AG04450 (cell line): Measurements from ENCODE around the gene KCNJ4. TPM values are rescaled to one million over a fixed set of nuclear protein-coding genes. Genes with fewer than 3 reads are reported as not detected.
"Not testable (repeated sequence)": the region's sequence is repeated elsewhere in the genome, so short reads cannot be mapped to it uniquely, and the experiment has no call there.

ENCODE experiments used
- CTCF ChIA-PET: fragments of 300-600, 350-600 bp; formaldehyde crosslinking; extraction: SDS; loops from one replicate; lab custom pipeline; 2022; ENCODE audit warnings: antibody characterized with exemption, inconsistent platforms; lab: Charles Lee
- POLR2A ChIA-PET: fragments of 350-600 bp; formaldehyde crosslinking; extraction: SDS; loops from one replicate; lab custom pipeline; 2021; ENCODE audit warnings: antibody characterized with exemption, inconsistent platforms; lab: Yijun Ruan, JAX
- DNase-seq: peaks from one replicate; pipeline ENCODE4 v3.0.0-alpha.2; 2011; ENCODE audit warnings: low read depth, low spot score
- H3K27ac ChIP-seq: one replicate; pipeline ENCODE4 v1.5.1; 2012; ENCODE audit warnings: low read depth, low read length, control low read depth
- H3K27me3 ChIP-seq: one replicate; pipeline ENCODE4 v1.6.0; 2012; ENCODE audit warnings: low read length; ENCODE audit not compliant: control insufficient read depth, insufficient read depth
- H3K4me3 ChIP-seq: 2 replicates; pipeline ENCODE4 v1.5.1; 2011; ENCODE audit warnings: mild to moderate bottlenecking, low read depth, low read length, control low read depth
- H3K9me3 ChIP-seq: 2 replicates; pipeline ENCODE4 v1.5.1; 2012; ENCODE audit warnings: low read length; ENCODE audit not compliant: control insufficient read depth, insufficient read depth
- polyA plus RNA-seq: library from polyadenylated mRNA; depleted of rRNA; stranded (reverse); fragments of >200 nt; gene quantifications from 2 replicates; pipeline ENCODE4 v1.2.3, GENCODE V29; 2011; rRNA removed
- TF ChIP-seq, protein P1 (sequence below): IDR thresholded peaks from 2 replicates; pipeline ENCODE4 v1.5.1; 2011; ENCODE audit warnings: low read depth, low read length, control low read depth, inconsistent platforms

KCNJ4 gene
- polyA plus RNA-seq, 1 experiment: not detected

DNA sequence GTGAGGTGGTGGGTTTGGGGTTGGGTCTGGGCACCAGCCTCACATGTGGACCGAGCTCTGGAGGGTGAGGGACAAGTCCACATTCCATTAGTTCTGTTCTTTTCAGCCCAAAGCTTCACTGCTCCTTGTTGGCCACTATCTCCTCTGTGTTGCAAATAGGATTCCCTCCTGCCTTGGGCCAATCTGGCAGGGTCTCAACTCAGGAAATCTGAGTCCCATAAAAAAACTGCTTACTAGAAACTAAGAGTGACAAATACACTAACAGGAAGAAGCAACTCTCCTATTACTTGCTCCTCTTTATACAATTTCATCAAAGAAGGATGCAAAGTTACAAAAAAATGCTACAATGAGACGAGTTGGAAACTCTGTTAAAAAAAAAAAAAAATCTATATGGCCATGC, 71.6 kb downstream of the KCNJ4 start:
- no peaks in the 10 kb centered on the region for H3K27me3 ChIP-seq
- no peak for DNase-seq
- ChIA-PET CTCF (no interaction called here), POLR2A (no interaction called here)
- no peaks in the 10 kb centered on the region for H3K9me3 ChIP-seq
- no peak overlapping the region for H3K27ac ChIP-seq
- H3K4me3 ChIP-seq: no peak overlapping the region
- TF ChIP-seq, protein P1, sequence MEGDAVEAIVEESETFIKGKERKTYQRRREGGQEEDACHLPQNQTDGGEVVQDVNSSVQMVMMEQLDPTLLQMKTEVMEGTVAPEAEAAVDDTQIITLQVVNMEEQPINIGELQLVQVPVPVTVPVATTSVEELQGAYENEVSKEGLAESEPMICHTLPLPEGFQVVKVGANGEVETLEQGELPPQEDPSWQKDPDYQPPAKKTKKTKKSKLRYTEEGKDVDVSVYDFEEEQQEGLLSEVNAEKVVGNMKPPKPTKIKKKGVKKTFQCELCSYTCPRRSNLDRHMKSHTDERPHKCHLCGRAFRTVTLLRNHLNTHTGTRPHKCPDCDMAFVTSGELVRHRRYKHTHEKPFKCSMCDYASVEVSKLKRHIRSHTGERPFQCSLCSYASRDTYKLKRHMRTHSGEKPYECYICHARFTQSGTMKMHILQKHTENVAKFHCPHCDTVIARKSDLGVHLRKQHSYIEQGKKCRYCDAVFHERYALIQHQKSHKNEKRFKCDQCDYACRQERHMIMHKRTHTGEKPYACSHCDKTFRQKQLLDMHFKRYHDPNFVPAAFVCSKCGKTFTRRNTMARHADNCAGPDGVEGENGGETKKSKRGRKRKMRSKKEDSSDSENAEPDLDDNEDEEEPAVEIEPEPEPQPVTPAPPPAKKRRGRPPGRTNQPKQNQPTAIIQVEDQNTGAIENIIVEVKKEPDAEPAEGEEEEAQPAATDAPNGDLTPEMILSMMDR: no peak

DNA sequence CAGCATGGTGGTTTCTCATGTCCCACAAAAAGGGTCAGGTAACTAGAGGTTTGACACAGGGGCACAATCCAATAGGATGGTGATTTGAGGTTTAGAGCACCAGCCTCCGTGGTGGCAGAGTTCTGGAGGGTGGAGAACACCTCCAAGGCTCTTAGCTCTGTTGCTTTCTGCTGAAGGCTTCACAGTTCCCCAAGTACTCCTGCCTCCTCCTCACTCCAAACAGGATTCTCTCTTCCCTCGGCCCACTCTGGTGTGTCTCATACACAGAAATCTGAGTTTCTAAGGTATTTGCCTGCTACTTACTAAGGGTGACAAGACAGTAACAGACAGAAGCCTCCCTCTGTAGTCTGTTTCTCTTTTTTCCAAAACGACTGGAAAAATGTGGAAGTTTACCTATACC, 73.6 kb downstream of the KCNJ4 start:
- H3K9me3 ChIP-seq, H3K27me3 ChIP-seq, DNase-seq, H3K27ac ChIP-seq, H3K4me3 ChIP-seq, CTCF ChIA-PET, POLR2A ChIA-PET: not testable (repeated sequence)

Other genes starting within 250 kb of the KCNJ4 start
- gene TMEM184B, start 182.2 kb downstream of the KCNJ4 start, polyA plus RNA-seq: 36.8 and 37.2 TPM in 2 replicates
- 109 and 128 TPM in 2 replicates for gene CSNK1E, start 137.8 kb downstream of the KCNJ4 start, polyA plus RNA-seq
- gene KDELR3, start 12.9 kb upstream of the KCNJ4 start, polyA plus RNA-seq: 223 and 278 TPM in 2 replicates
- gene DDX17, start 51.1 kb upstream of the KCNJ4 start, polyA plus RNA-seq: 348 and 426 TPM in 2 replicates
- 0.29 and 0.89 TPM in 2 replicates for gene DMC1, start 115.0 kb upstream of the KCNJ4 start, polyA plus RNA-seq
- gene FAM227A, start 201.2 kb upstream of the KCNJ4 start, polyA plus RNA-seq: 1.0 and 1.4 TPM in 2 replicates
- 39.7 and 43.0 TPM in 2 replicates for gene CBY1, start 201.4 kb upstream of the KCNJ4 start, polyA plus RNA-seq
- gene TOMM22, start 226.8 kb upstream of the KCNJ4 start, polyA plus RNA-seq: 55.9 and 68.9 TPM in 2 replicates
- 29.6 and 31.8 TPM in 2 replicates for gene JOSD1, start 245.7 kb upstream of the KCNJ4 start, polyA plus RNA-seq